ENCODE measurements around the gene PCSK6. TPM values are rescaled to one million over a fixed set of nuclear protein-coding genes. Genes with fewer than 3 reads are reported as not detected.
A peak's percentile ranks its signal among the peaks of the same experiment; 100 is the strongest.

PCSK6 gene
- total RNA-seq, 2 experiments from 2014 or later, result 2.7 to 3.0 TPM

- Mint-ChIP-seq H3K36me3 (ENCODE audit: low read depth) (no peaks in the 10 kb centered on the region), H3K27me3 (peaks cover 5% of the 10 kb centered on the region), H3K9me3 (peaks cover 3% of the 10 kb centered on the region), H3K4me1 (ENCODE audit: low read depth) (peaks cover 5% of the 10 kb centered on the region), H3K4me3 (no peak overlapping the region), H3K27ac (no peak overlapping the region)
- TF ChIP-seq, protein P1, sequence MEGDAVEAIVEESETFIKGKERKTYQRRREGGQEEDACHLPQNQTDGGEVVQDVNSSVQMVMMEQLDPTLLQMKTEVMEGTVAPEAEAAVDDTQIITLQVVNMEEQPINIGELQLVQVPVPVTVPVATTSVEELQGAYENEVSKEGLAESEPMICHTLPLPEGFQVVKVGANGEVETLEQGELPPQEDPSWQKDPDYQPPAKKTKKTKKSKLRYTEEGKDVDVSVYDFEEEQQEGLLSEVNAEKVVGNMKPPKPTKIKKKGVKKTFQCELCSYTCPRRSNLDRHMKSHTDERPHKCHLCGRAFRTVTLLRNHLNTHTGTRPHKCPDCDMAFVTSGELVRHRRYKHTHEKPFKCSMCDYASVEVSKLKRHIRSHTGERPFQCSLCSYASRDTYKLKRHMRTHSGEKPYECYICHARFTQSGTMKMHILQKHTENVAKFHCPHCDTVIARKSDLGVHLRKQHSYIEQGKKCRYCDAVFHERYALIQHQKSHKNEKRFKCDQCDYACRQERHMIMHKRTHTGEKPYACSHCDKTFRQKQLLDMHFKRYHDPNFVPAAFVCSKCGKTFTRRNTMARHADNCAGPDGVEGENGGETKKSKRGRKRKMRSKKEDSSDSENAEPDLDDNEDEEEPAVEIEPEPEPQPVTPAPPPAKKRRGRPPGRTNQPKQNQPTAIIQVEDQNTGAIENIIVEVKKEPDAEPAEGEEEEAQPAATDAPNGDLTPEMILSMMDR (IDR thresholded peaks at IDR 0.05), result no peak
- ChIA-PET CTCF (no interaction called here), POLR2A (no interaction called here)
- no peak for DNase-seq
- ATAC-seq, result no peak
- intact Hi-C loops (cut with micrococcal nuclease), result no loop called here
Observed at GRCh38 chr15:101368086-101368780, 121.3 kb downstream of the PCSK6 start.

GRCh38 chr15:101366853-101367252 is 122.7 kb downstream of the PCSK6 start:
- intact Hi-C loops (cut with micrococcal nuclease), result no loop called here
- Mint-ChIP-seq H3K9me3 (peaks cover 3% of the 10 kb centered on the region), H3K4me3 (no peak overlapping the region), H3K27me3 (peaks cover 1% of the 10 kb centered on the region), H3K36me3 (ENCODE audit: low read depth) (no peaks in the 10 kb centered on the region), H3K27ac (no peak overlapping the region), H3K4me1 (ENCODE audit: low read depth) (no peaks in the 10 kb centered on the region)
- TF ChIP-seq, protein P1 (IDR thresholded peaks at IDR 0.05), result no peak
- no peak for ATAC-seq
- ChIA-PET POLR2A (no interaction called here), CTCF (no interaction called here)
- no peak for DNase-seq

- Mint-ChIP-seq H3K4me3 (no peak overlapping the region), H3K27ac (no peak overlapping the region), H3K4me1 (ENCODE audit: low read depth) (peaks cover 5% of the 10 kb centered on the region), H3K36me3 (ENCODE audit: low read depth) (no peaks in the 10 kb centered on the region), H3K27me3 (peaks cover 1% of the 10 kb centered on the region), H3K9me3 (peaks cover 3% of the 10 kb centered on the region)
- ChIA-PET CTCF (no interaction called here), POLR2A (no interaction called here)
- no peak for DNase-seq
- TF ChIP-seq, protein P1 (IDR thresholded peaks at IDR 0.05), result no peak
- intact Hi-C loops (cut with micrococcal nuclease), result no loop called here
- ATAC-seq, result no peak
Observed at GRCh38 chr15:101362986-101363566, 126.4 kb downstream of the PCSK6 start.

- H3K27ac Mint-ChIP-seq, result no peak overlapping the region
- intact Hi-C loops (cut with micrococcal nuclease), result no loop called here
- peaks cover 1% of the 10 kb centered on the region for H3K27me3 Mint-ChIP-seq
- H3K4me1 Mint-ChIP-seq (ENCODE audit: low read depth), result peaks cover 5% of the 10 kb centered on the region
- no peaks in the 10 kb centered on the region for H3K36me3 Mint-ChIP-seq (ENCODE audit: low read depth)
- ATAC-seq, result no peak
- no peak for DNase-seq
- ChIA-PET CTCF (interaction anchor here (1.1 kb wide), 1 partner anchor 280 kb away, joined by 3 read pairs; no protein-coding TSS in a partner anchor), POLR2A (no interaction called here)
- H3K4me3 Mint-ChIP-seq, result no peak overlapping the region
- peaks cover 3% of the 10 kb centered on the region for H3K9me3 Mint-ChIP-seq
- TF ChIP-seq, protein P1 (IDR thresholded peaks at IDR 0.05), result no peak
Observed at GRCh38 chr15:101362359-101362758, 127.1 kb downstream of the PCSK6 start.

DNA sequence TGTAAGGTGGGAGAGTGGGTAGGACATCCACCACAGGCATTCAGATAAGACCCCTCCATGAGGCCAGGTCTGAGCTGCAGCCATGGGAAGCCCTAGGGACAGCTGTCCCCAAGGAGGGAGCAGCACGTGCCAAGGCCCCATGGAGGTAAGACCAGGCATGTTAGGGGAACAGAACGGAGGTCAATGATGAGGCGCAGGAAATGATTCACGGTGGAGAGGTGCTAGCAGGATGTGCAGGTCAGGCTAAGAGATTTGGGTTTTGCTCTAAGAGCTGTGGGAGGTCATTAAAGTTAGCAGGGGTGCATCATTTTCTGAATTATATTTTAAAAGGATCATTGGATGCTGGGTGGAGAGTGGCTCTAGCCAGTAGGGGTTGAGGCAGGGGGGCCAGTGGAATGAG is 128.1 kb downstream of the PCSK6 start:
- Mint-ChIP-seq H3K36me3 (ENCODE audit: low read depth) (no peaks in the 10 kb centered on the region), H3K4me3 (no peak overlapping the region), H3K9me3 (peaks cover 3% of the 10 kb centered on the region), H3K4me1 (ENCODE audit: low read depth) (peaks cover 5% of the 10 kb centered on the region), H3K27ac (peak overlapping the region; percentile 25), H3K27me3 (peaks cover 1% of the 10 kb centered on the region)
- DNase-seq, result peak; percentile 14
- peak; percentile 74 for ATAC-seq
- TF ChIP-seq, protein P1 (IDR thresholded peaks at IDR 0.05), result no peak
- ChIA-PET CTCF (interaction anchor here (1.1 kb wide), 1 partner anchor 281 kb away, joined by 3 read pairs; no protein-coding TSS in a partner anchor), POLR2A (no interaction called here)
- intact Hi-C loops (cut with micrococcal nuclease), result no loop called here
